DOHH2 (cell line): ENCODE data around the gene IQGAP3.

Source experiments
- H3F3A ChIP-seq: fragments of 200-600 bp; sonication (generic), shearing (Covaris generic); 2 replicates; pipeline ENCODE4 v1.6.0; 2016; ENCODE audit warnings: antibody characterized with exemption, mild to moderate bottlenecking; ENCODE audit not compliant: control insufficient read depth, insufficient read depth
- H3K27ac ChIP-seq: fragments of 200-600 bp; sonication (generic); 2 replicates; pipeline ENCODE4 v1.5.1; 2014; ENCODE audit warnings: low read depth, mild to moderate bottlenecking, low read length, moderate library complexity
- H3K27me3 ChIP-seq: fragments of 200-600 bp; sonication (generic); 2 replicates; pipeline ENCODE4 v1.6.1; 2014; ENCODE audit warnings: mild to moderate bottlenecking, low read length, mixed read lengths; ENCODE audit not compliant: control insufficient read depth
- H3K36me3 ChIP-seq: fragments of 200-600 bp; sonication (generic); 2 replicates; pipeline ENCODE4 v1.6.1; 2014; ENCODE audit warnings: mild to moderate bottlenecking, low read length, moderate library complexity, mixed read lengths; ENCODE audit not compliant: control insufficient read depth
- H3K4me1 ChIP-seq: fragments of 200-600 bp; sonication (generic); 2 replicates; pipeline ENCODE4 v1.6.1; 2014; ENCODE audit warnings: mild to moderate bottlenecking, low read length, mixed read lengths; ENCODE audit not compliant: control insufficient read depth
- H3K4me2 ChIP-seq: fragments of 200-600 bp; sonication (generic); 2 replicates; pipeline ENCODE4 v1.6.0; 2014; ENCODE audit warnings: mild to moderate bottlenecking, low read length, moderate library complexity
- H3K4me3 ChIP-seq: fragments of 200-600 bp; sonication (generic); 2 replicates; pipeline ENCODE4 v1.5.1; 2014; ENCODE audit warnings: mild to moderate bottlenecking, low read length, mixed read lengths
- H3K79me2 ChIP-seq: fragments of 200-600 bp; sonication (generic); 2 replicates; pipeline ENCODE4 v1.6.1; 2014; ENCODE audit warnings: mild to moderate bottlenecking, low read length, mixed read lengths; ENCODE audit not compliant: control insufficient read depth
- H3K9me2 ChIP-seq: fragments of 200-600 bp; sonication (generic); replicated peaks from 2 replicates; pipeline ENCODE4 v1.6.1; 2014; ENCODE audit warnings: mild to moderate bottlenecking, low read length, mixed read lengths; ENCODE audit not compliant: control insufficient read depth
- H3K9me3 ChIP-seq: fragments of 200-600 bp; sonication (generic); 2 replicates; pipeline ENCODE4 v1.6.1; 2014; ENCODE audit warnings: antibody characterized with exemption, low read length, mixed read lengths; ENCODE audit not compliant: control insufficient read depth, insufficient read depth
- H4K20me1 ChIP-seq: fragments of 200-600 bp; sonication (generic); 2 replicates; pipeline ENCODE4 v1.6.0; 2014; ENCODE audit warnings: low read depth, mild to moderate bottlenecking, antibody characterized with exemption, low read length, moderate library complexity; ENCODE audit not compliant: control insufficient read depth, insufficient read depth
- CTCF ChIP-seq: fragments of 200-600 bp; sonication (generic); IDR thresholded peaks from one replicate; pipeline ENCODE4 v1.5.1; 2014; ENCODE audit warnings: antibody characterized with exemption, mild to moderate bottlenecking, low read depth, low read length; ENCODE audit not compliant: poor library complexity, severe bottlenecking
- EZH2phosphoT487 ChIP-seq: fragments of 200-600 bp; sonication (generic); IDR thresholded peaks from 2 replicates; pipeline ENCODE4 v1.6.1; 2017; ENCODE audit warnings: borderline replicate concordance, mild to moderate bottlenecking, antibody characterized with exemption, low read length, moderate library complexity, mixed read lengths

Gene IQGAP3

GRCh38 chr1:156522443-156522970, 49.9 kb downstream of the IQGAP3 start:
- H4K20me1 ChIP-seq = no peaks in the 10 kb centered on the region
- H3K79me2 ChIP-seq = no peaks in the 10 kb centered on the region
- no peak overlapping the region for H3K4me3 ChIP-seq
- H3K4me1 ChIP-seq = peaks cover 29% of the 10 kb centered on the region
- no peak overlapping the region for H3K27ac ChIP-seq
- H3F3A ChIP-seq = peaks cover 6% of the 10 kb centered on the region
- no peaks in the 10 kb centered on the region for H3K27me3 ChIP-seq
- H3K36me3 ChIP-seq = peaks cover 14% of the 10 kb centered on the region
- no peaks in the 10 kb centered on the region for H3K9me2 ChIP-seq
- no peaks in the 10 kb centered on the region for H3K9me3 ChIP-seq
- TF ChIP-seq EZH2phosphoT487 (no peak), CTCF (no peak)
- no peak overlapping the region for H3K4me2 ChIP-seq

DNA sequence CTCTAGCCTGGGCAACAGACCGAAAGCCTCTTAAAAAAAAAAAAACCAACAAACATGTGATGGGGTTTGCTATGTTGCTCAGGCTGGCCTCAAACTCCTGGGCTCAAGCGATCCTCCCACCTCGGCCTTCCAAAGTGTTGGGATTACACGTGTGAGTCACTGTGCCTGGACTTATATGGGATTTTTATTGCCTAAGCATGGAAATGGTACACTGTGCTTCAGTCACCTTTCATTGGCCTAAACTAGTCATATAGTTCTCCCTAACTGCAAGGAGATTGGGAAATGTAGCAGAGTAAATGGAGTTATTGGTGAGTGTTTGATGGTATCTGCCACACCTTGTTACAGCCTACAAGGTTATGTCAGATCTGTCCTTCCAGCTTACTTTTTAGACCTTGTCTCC, 54.6 kb downstream of the IQGAP3 start:
- no peak overlapping the region for H3K27ac ChIP-seq
- no peaks in the 10 kb centered on the region for H3K27me3 ChIP-seq
- H3K4me3 ChIP-seq = no peak overlapping the region

GRCh38 chr1:156516821-156517220, 55.5 kb downstream of the IQGAP3 start:
- Histone ChIP-seq H3K4me2 (no peak overlapping the region), H3K27ac (no peak overlapping the region)
- TF ChIP-seq EZH2phosphoT487 (no peak), CTCF (no peak)

More for the DNA sequence above, 54.6 kb downstream of the IQGAP3 start:
- Histone ChIP-seq H3K79me2 (no peaks in the 10 kb centered on the region), H3K4me2 (no peak overlapping the region), H3K9me3 (no peaks in the 10 kb centered on the region), H3K9me2 (no peaks in the 10 kb centered on the region), H3F3A (peaks cover 6% of the 10 kb centered on the region), H3K36me3 (no peaks in the 10 kb centered on the region), H4K20me1 (no peaks in the 10 kb centered on the region), H3K4me1 (no peaks in the 10 kb centered on the region)
- TF ChIP-seq EZH2phosphoT487 (no peak), CTCF (no peak)

More at GRCh38 chr1:156516821-156517220, 55.5 kb downstream of the IQGAP3 start:
- no peak overlapping the region for H3K4me3 ChIP-seq
- H3K79me2 ChIP-seq = no peaks in the 10 kb centered on the region
- no peaks in the 10 kb centered on the region for H4K20me1 ChIP-seq
- H3K9me2 ChIP-seq = no peaks in the 10 kb centered on the region
- H3K4me1 ChIP-seq = no peaks in the 10 kb centered on the region
- H3F3A ChIP-seq = peaks cover 3% of the 10 kb centered on the region
- H3K27me3 ChIP-seq = no peaks in the 10 kb centered on the region
- no peaks in the 10 kb centered on the region for H3K9me3 ChIP-seq
- no peaks in the 10 kb centered on the region for H3K36me3 ChIP-seq
